COLO829 (cell line): ENCODE data around the gene RUSF1.
"Not testable (repeated sequence)": the region's sequence is repeated elsewhere in the genome, so short reads cannot be mapped to it uniquely, and the experiment has no call there.

Experiments used
- DNase-seq: peaks from one replicate; pipeline ENCODE4 v3.0.0; 2012; ENCODE audit warnings: low spot score

RUSF1 gene

DNA sequence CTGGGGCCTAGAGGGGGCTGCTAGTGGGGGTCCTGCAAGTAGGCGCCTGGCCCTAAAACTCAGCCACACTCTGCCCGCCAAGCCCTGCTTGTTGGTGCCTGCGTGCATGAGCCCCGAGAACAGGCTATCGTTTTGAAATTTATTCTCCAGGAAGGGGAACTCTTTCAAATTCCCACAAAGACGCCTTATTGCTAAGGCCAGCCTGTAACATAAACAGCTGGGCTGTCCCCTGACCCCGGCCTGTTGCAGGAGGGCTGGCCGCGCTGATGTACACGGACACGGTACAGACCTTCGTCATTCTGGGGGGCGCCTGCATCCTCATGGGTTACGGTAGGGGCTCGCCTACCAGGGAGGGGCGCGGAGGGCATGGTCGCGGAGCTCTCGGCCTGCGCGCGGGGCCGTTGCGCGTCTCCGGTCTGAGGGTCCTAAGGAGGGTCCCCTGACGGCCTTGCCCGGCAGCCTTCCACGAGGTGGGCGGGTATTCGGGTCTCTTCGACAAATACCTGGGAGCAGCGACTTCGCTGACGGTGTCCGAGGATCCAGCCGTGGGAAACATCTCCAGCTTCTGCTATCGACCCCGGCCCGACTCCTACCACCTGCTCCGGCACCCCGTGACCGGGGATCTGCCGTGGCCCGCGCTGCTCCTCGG, 21.0 kb downstream of the RUSF1 start:
- no peak for DNase-seq

GRCh38 chr16:31486045-31486444, 22.1 kb downstream of the RUSF1 start:
- no peak for DNase-seq

- DNase-seq = no peak
Observed at GRCh38 chr16:31485571-31485970, 22.6 kb downstream of the RUSF1 start.

- DNase-seq = no peak
Observed at GRCh38 chr16:31484491-31485171, 23.6 kb downstream of the RUSF1 start.

DNA sequence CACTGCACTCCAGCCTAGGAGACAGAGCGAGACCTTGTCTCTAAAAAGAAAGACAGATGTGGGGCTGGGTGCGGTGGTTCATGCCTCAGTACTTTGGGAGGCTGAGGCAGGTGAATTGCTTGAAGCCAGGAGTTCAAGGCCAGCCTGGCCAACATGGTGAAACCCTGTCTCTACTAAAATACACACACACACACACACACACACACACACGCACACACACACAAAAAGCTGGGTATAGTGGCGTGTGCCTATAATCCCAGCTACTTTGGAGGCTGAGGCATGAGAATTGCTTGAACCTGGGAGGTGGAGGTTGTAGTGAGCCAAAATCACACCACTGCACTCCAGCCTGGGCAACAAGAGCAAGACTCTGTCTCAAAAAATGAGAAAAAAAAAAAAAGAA, 24.1 kb downstream of the RUSF1 start:
- not testable (repeated sequence) for DNase-seq

- no peak for DNase-seq
Observed at GRCh38 chr16:31483081-31483480, 25.1 kb downstream of the RUSF1 start, which contains the start of gene SLC5A2. SLC5A2 (plus strand) TSS chr16:31483123; CDS start chr16:31483137, 14 bp downstream.

DNA sequence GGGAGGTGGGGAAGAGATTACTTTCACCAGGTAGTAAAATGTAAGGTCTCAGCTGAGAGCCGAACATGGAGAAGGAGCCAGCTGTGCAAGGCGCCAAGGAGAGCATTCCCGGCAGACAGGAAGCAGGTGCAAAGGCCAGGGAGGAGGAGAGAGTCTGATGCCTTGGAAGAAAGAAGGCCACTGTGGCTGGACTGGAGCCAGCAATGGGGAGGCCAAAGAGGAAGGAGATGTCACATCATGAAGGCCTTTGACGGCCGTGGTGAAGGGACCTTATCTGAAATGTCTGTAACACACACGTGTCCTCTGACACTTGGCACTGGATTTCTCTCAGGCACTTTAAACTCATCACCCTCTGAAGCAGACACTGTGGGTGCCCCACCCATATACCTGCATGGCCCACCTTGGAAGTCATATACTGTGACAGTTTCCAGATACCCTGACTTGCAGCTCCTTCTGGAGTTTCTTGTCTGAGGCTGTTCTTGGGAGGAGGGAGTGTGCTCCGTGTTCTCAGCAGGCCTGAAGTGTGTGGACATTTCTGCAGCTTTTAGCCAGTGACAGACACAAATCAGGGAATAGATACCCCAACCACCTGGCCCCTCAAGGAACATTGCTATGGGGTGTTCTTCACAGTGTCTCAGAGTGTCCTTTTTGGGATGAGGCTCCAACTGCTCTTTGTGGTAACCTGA, 27.2 kb downstream of the RUSF1 start:
- no peak for DNase-seq

GRCh38 chr16:31479751-31480150, 28.4 kb downstream of the RUSF1 start:
- DNase-seq = no peak

DNA sequence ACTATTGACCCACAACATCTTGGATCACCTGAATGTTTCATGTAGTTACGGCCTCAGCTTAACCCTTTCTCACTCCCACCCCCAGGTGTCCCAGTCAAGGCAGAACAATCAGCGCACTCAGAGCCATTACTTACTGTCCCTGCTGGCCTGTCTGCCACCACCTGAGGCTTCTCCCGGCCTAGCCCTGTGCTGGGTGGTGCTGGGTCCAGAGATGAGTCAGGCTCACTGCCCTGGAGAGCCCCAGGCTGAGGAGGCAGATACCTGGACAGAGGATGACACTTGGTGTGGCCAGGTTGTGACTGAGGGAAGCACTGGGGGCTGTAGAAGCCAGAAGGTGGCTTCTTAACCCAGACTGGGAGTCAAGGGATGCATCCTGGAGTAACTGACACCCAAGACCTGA, 29.2 kb downstream of the RUSF1 start:
- DNase-seq = no peak

DNA sequence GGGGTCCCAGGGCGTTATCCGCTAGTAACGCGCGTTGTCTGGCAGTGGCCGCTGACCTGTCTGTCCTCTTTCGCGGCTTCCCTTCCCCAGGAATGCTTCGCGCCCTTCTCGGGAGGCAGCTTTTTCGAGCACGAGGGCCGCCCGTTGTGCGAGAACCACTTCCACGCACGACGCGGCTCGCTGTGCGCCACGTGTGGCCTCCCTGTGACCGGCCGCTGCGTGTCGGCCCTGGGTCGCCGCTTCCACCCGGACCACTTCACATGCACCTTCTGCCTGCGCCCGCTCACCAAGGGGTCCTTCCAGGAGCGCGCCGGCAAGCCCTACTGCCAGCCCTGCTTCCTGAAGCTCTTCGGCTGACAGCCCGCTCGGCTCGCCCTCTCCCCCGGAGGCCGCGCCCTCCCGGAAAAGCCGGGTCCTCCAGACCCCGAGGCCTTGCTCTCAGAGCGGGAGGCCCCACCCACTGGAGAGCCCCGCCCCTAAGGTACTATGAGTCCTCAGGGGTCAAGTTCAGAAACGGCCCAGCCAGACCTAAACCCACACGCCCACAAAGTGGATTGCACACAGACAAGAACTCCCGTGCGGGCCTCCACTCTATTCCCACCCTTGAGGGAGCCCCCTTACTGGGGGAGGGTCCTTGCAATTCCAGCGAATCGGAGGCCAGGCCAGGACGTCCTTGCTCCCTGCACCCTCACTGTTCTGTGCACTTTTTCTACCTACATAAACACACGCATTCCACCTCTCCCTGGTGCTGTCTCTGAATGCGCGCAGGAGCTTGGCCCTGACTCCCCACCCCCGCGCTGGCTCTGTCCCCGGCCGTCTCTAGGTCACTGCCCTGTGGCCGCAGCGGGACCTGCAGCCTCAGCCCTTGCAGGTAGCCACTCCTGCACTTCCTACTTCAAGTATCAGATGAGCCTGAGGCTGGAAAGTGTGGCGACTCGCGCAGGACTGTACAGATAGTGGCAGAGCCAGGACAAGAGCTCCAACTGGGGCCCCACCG, 30.7 kb downstream of the RUSF1 start:
- no peak for DNase-seq

DNA sequence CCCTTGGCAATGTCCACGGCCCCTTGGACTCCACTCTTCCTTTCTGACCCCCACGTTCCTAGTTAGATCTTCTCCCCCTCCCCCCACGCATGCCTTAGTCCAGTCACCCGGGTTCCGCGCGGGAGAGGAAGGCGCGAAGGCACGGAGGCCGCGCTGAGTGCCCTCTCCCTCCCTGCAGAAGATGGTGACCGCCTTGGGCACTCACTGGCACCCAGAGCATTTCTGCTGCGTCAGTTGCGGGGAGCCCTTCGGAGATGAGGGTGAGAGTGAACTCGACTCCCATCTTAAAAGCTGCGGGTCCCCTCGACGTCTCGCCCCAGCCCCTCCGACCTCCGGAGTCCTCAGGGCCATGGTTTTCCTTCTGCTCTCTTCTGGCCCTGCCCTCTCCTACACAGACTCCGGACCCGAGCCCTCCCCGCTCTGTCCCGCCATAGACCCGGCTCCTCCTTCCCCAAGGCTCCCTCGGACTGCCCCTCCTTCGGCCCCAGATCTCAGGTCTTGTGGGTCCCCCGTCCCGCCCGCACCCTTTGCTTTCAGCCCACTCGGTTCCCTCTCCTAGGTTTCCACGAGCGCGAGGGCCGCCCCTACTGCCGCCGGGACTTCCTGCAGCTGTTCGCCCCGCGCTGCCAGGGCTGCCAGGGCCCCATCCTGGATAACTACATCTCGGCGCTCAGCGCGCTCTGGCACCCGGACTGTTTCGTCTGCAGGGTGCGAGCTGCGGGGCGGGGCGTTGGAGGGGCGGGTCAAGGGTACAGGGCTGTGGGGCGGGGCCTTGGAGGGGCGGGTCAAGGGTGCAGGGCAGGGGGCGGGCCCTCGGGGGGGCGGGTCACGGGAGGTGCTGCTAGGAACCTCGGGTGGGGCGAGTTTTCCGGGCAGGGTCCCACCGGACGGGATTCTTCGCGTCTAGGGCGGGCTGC, 31.6 kb downstream of the RUSF1 start:
- no peak for DNase-seq

DNA sequence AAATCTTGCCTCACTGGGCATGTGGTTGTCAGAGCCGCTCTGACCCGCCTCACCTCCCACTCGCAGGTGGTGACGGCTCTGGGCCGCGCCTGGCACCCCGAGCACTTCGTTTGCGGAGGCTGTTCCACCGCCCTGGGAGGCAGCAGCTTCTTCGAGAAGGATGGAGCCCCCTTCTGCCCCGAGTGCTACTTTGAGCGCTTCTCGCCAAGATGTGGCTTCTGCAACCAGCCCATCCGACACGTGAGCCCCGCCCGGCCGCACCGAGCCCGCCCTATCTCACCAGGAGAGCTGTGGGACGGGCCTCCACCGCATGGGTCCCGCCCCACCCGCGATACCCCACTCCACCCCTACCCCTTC, 32.3 kb downstream of the RUSF1 start:
- no peak for DNase-seq

- DNase-seq = no peak
Observed at GRCh38 chr16:31474773-31475738, 33.1 kb downstream of the RUSF1 start.

DNA sequence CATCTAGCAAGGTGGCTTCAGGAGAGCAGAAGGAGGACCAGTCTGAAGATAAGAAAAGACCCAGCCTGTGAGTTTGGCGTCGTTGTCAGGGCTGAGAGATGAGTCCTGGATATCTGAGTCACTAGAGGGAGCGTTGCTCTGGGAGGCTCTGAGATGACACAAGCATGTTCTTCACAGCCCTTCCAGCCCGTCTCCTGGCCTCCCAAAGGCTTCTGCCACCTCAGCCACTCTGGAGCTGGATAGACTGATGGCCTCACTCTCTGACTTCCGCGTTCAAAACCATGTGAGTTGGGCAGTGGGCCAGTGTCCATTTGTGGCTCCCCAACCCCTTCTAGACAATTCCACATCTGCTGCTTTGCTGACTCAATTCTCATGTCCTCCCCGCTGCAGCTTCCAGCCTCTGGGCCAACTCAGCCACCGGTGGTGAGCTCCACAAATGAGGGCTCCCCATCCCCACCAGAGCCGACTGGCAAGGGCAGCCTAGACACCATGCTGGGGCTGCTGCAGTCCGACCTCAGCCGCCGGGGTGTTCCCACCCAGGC, 33.9 kb downstream of the RUSF1 start:
- no peak for DNase-seq

- no peak for DNase-seq
Observed at GRCh38 chr16:31473264-31473984, 34.8 kb downstream of the RUSF1 start.

DNA sequence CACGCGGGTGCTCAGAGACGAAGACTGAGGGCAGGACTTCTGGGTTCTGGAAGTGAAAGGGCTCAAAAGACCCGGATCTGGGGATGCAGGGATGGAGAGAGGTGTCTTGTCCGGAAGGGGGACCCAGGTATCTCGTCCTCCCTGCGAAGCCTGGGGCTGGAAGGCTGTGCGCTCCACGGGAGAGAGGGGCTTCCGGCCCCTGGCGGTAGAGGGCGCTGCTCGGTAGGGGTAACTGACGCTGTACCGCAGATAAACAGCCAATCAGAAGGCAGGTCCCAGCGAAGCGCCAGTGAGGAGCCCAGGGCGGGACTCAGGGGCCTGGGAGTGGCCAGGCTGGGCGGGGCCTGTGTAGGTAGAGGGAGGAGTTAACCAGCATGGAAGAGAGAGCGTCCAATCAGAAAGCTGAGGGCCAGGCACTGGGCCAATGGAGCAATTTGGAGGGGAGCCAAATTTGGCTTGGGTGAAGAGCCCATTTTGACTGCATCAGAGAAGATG, 35.4 kb downstream of the RUSF1 start:
- DNase-seq = peak; percentile 95

- no peak for DNase-seq
Observed at GRCh38 chr16:31471875-31472708, 36.1 kb downstream of the RUSF1 start, which contains the start of gene TGFB1I1. TGFB1I1 (plus strand) TSS chr16:31472152; CDS start chr16:31472189, 37 bp downstream.
